CD8-positive, alpha-beta memory T cell (primary cell): ENCODE results near the gene CCDC28A. TPM values are rescaled to one million over a fixed set of nuclear protein-coding genes. Genes with fewer than 3 reads are reported as not detected.

ENCODE experiments used
- CTCF ChIA-PET: fragments of 350-600 bp; sonication (Branson Sonifier 250); formaldehyde crosslinking; loops from one replicate; lab custom pipeline; 2021; ENCODE audit warnings: antibody characterized with exemption; lab: Charles Lee
- POLR2A ChIA-PET: fragments of 350-600 bp; sonication (Branson Sonifier 250); formaldehyde crosslinking; loops from one replicate; lab custom pipeline; 2021; ENCODE audit warnings: antibody characterized with exemption; lab: Charles Lee
- DNase-seq, 5 donors: peaks; one replicate each; pipeline versions ENCODE4 v3.0.0 to v3.0.0-alpha.2; 2020 to 2022; ENCODE audit warnings: mixed read lengths in 1 of 5
- H3K27ac ChIP-seq: one replicate; pipeline ENCODE4 v1.7.0; 2013; ENCODE audit warnings: low read depth, mild to moderate bottlenecking, low read length, moderate library complexity
- H3K27me3 ChIP-seq: 2 replicates; pipeline ENCODE4 v1.7.0; 2013; ENCODE audit warnings: low read length, mild to moderate bottlenecking; ENCODE audit not compliant: insufficient read depth, poor library complexity, severe bottlenecking
- H3K36me3 ChIP-seq: 2 replicates; pipeline ENCODE4 v1.7.0; 2013; ENCODE audit warnings: mild to moderate bottlenecking, low read length, moderate library complexity; ENCODE audit not compliant: insufficient read depth
- H3K4me1 ChIP-seq: 2 replicates; pipeline ENCODE4 v1.7.0; 2013; ENCODE audit warnings: mild to moderate bottlenecking, low read length, moderate library complexity; ENCODE audit not compliant: insufficient read depth
- H3K4me3 ChIP-seq: 2 replicates; pipeline ENCODE4 v1.7.0; 2013; ENCODE audit warnings: mild to moderate bottlenecking, low read length
- H3K9me3 ChIP-seq: 2 replicates; pipeline ENCODE4 v1.7.0; 2013; ENCODE audit warnings: mild to moderate bottlenecking, low read length
- H3K27ac Mint-ChIP-seq, 8 donors: one replicate each; pipeline ENCODE4 v1.8.0; 2020 to 2021; ENCODE audit warnings: mixed read lengths in 8 of 8, mild to moderate bottlenecking in 6 of 8, inconsistent platforms in 3 of 8, moderate library complexity in 3 of 8
- H3K27me3 Mint-ChIP-seq, 2 donors: one replicate each; pipeline ENCODE4 v1.8.0; 2020 to 2021; ENCODE audit warnings: mixed read lengths in 2 of 2, mild to moderate bottlenecking in 1 of 2, moderate library complexity in 1 of 2
- H3K36me3 Mint-ChIP-seq, 3 donors: one replicate each; pipeline ENCODE4 v1.8.0; 2020 to 2021; ENCODE audit warnings: mixed read lengths in 3 of 3, inconsistent platforms in 1 of 3, mild to moderate bottlenecking in 1 of 3
- H3K4me1 Mint-ChIP-seq, 3 donors: one replicate each; pipeline ENCODE4 v1.8.0; 2020 to 2021; ENCODE audit warnings: mixed read lengths in 3 of 3, inconsistent platforms in 1 of 3, mild to moderate bottlenecking in 1 of 3
- H3K4me3 Mint-ChIP-seq, 7 donors: one replicate each; pipeline ENCODE4 v1.8.0; 2020 to 2021; ENCODE audit warnings: mixed read lengths in 7 of 7, mild to moderate bottlenecking in 6 of 7, moderate library complexity in 4 of 7, inconsistent platforms in 2 of 7
- H3K9me3 Mint-ChIP-seq, 5 donors: one replicate each; pipeline ENCODE4 v1.8.0; 2020 to 2022; ENCODE audit warnings: mixed read lengths in 5 of 5, mild to moderate bottlenecking in 3 of 5, moderate library complexity in 2 of 5, inconsistent platforms in 1 of 5
- polyA plus RNA-seq: library from polyadenylated mRNA; unstranded; fragments of 300-500 nt; fragmentation: Illumina TruSeq; gene quantifications from one replicate; pipeline ENCODE4 v1.2.3, GENCODE V29; 2021
- total RNA-seq, 2 experiments: library from RNA; stranded (reverse); gene quantifications; one replicate each; pipeline ENCODE4 v1.2.3, GENCODE V29; 2021

CCDC28A gene
- total and polyA plus RNA-seq, 3 experiments from 2014 or later, result 15.1 to 52.4 (median 16.1) TPM

DNA sequence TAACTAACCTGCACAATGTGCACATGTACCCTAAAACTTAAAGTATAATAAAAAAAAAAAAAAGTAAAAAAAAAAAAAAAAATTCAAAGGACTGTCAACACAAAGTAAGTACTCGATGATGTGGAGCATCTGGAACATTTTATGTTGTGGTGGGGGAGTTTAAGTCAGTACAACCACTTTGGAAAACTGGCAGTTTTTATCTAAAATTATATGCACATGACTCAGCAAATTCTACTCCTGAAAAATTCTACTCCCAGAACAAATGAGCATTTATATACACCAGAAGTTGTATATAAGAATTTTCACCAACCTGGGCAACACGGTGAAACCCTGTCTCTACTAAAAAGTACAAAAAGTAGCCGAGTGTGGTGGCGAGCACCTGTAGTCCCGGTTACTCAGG lies 36.9 kb upstream of the CCDC28A start:
- no peak overlapping the region for H3K27ac ChIP-seq
- no peaks in the 10 kb centered on the region for H3K36me3 ChIP-seq
- no peaks in the 10 kb centered on the region for H3K9me3 ChIP-seq
- peaks cover 0 to 18% (median 11%) of the 10 kb centered on the region in 5 donors for H3K9me3 Mint-ChIP-seq
- no peak overlapping the region for H3K4me3 Mint-ChIP-seq
- no peaks in the 10 kb centered on the region for H3K4me1 ChIP-seq
- no peak overlapping the region for H3K4me3 ChIP-seq
- peaks cover 4 to 5% of the 10 kb centered on the region in 2 donors for H3K27me3 Mint-ChIP-seq
- POLR2A ChIA-PET, result no interaction called here
- no peaks in the 10 kb centered on the region for H3K27me3 ChIP-seq
- H3K36me3 Mint-ChIP-seq, result peaks cover 0 to 25% (median 3%) of the 10 kb centered on the region in 3 donors
- no peak for DNase-seq
- CTCF ChIA-PET, result no interaction called here
- H3K4me1 Mint-ChIP-seq, result no peaks in the 10 kb centered on the region
- no peak overlapping the region for H3K27ac Mint-ChIP-seq

DNA sequence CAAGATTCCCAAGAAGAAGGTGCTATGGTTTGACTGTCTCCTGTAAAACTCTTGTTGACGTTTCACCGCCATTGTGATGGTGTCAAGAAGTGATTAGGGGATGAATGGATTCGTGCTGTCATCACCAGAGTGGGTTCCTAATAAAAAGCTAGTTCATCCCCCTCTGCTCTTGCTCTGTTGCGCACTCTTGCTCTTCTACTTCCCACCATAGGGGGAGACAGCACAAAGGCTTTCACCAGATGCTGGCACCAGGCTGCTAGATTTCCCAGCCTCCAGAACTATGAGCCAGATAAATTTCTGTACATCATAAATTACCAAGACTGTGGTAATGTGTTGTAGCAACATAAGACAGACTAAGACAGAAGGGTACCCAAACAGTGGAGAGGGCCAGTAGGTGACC lies 21.6 kb upstream of the CCDC28A start:
- no peak for DNase-seq
- no peaks in the 10 kb centered on the region for H3K4me1 ChIP-seq
- Mint-ChIP-seq H3K27ac (no peak overlapping the region), H3K27me3 (peaks cover 0 to 2% of the 10 kb centered on the region in 2 donors), H3K9me3 (no peaks in the 10 kb centered on the region), H3K4me1 (no peaks in the 10 kb centered on the region), H3K36me3 (peaks cover 0 to 1% (median 0%) of the 10 kb centered on the region in 3 donors), H3K4me3 (no peak overlapping the region)
- POLR2A ChIA-PET, result no interaction called here
- no peak overlapping the region for H3K27ac ChIP-seq
- H3K27me3 ChIP-seq, result no peaks in the 10 kb centered on the region
- no peaks in the 10 kb centered on the region for H3K9me3 ChIP-seq
- H3K36me3 ChIP-seq, result no peaks in the 10 kb centered on the region
- CTCF ChIA-PET, result no interaction called here
- no peak overlapping the region for H3K4me3 ChIP-seq

DNA sequence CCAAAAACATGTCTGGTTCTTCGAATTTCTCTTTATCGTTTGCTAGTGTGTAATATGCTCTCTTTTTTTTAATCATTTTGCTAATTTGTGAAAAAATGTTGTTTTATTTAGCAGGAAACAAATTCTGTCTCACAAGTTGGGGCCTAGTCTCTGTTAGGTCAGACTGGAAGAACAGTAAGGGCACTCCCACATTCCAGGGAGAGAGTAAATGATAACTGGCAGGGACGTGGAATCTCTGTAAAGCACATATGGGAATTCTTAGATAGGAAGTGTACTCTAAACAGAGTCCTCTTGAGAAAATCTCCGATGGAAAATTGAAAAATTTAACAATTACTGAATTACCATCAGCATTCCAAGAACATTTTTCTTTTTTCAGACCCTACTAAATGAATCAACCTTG lies 16.4 kb upstream of the CCDC28A start:
- Mint-ChIP-seq H3K4me3 (no peak overlapping the region), H3K27me3 (peaks cover 0 to 2% of the 10 kb centered on the region in 2 donors), H3K9me3 (no peaks in the 10 kb centered on the region), H3K27ac (no peak overlapping the region), H3K4me1 (no peaks in the 10 kb centered on the region), H3K36me3 (no peaks in the 10 kb centered on the region)
- POLR2A ChIA-PET, result no interaction called here
- no peaks in the 10 kb centered on the region for H3K27me3 ChIP-seq
- H3K27ac ChIP-seq, result no peak overlapping the region
- no peaks in the 10 kb centered on the region for H3K36me3 ChIP-seq
- no peak for DNase-seq
- H3K4me1 ChIP-seq, result no peaks in the 10 kb centered on the region
- no peaks in the 10 kb centered on the region for H3K9me3 ChIP-seq
- CTCF ChIA-PET, result no interaction called here
- no peak overlapping the region for H3K4me3 ChIP-seq

DNA sequence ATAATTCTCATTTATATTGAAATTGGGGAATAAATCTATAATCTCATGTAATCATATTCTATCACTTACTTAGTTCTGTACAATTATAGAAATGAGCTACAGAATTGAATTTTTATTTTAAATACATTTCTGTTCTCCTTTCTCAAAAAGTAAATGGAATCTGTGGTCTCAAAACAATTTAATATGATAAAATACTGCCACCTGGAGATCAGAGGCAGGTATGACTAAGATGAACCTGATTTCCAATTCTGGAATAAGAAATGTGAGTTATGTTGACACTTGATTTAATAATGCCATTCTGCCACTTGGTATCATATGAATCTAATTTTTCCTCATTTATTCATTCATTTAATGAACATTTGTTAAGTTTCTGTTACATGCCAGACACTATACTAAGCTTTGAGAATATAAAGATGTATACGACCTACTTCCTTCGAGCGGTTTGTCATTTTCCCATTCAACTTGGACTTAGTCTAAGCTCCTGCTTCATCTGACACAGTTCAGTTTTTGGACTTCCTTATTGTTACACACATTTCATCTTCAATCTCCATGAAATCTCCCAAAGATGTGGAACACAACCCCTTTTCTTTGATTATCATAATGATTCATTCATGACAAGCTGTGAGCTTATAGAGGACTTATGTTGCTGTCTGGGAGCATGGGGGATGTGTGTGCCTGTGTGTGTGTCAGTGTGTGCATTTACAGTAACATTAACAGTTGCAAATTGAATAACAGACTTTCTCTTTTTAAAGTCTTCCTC lies 7.5 kb upstream of the CCDC28A start:
- H3K27me3 ChIP-seq, result no peaks in the 10 kb centered on the region
- no peak overlapping the region for H3K27ac ChIP-seq
- POLR2A ChIA-PET, result no interaction called here
- no peaks in the 10 kb centered on the region for H3K36me3 Mint-ChIP-seq
- no peak overlapping the region for H3K4me3 Mint-ChIP-seq
- peak in 2 of 5 donors; percentile 17 to 19 for DNase-seq
- CTCF ChIA-PET, result interaction anchor here (0.9 to 5.3 kb wide), 10 partner anchors 8 to 658 kb away, joined by 3 to 21 read pairs (median 6); no protein-coding TSS in a partner anchor
- no peak overlapping the region for H3K4me3 ChIP-seq
- no peaks in the 10 kb centered on the region for H3K4me1 ChIP-seq
- peak overlapping the region in 1 of 8 donors; percentile 20 for H3K27ac Mint-ChIP-seq
- H3K9me3 Mint-ChIP-seq, result no peaks in the 10 kb centered on the region
- no peaks in the 10 kb centered on the region for H3K9me3 ChIP-seq
- H3K27me3 Mint-ChIP-seq, result peaks cover 0 to 3% of the 10 kb centered on the region in 2 donors
- H3K36me3 ChIP-seq, result no peaks in the 10 kb centered on the region
- no peaks in the 10 kb centered on the region for H3K4me1 Mint-ChIP-seq

DNA sequence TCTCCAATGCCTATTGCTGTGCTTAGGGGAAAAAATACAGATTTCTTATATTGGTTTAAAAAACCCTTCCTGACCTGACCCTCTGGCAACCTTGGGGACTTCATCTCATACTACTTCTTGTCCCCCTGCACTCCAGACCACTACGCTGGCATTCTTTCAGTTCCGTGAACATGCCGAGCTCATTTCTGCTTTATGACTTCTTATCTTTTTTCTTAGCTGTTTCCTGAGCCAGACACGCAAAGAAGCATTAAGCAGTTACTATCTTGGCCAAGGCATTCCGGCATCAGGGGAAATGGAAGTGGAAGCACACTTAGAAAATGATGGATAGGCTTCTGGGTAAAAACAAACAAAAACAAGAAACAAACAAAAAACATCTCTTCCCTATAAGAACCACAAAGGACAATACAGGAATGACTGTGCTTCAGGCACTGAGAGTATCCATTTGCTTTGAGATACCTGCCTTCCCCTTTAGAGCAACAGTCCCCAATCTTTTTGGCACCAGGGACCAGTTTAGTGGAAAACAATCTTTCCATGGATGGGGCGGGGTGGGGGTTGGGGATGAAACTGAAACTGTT lies 4.4 kb upstream of the CCDC28A start:
- H3K36me3 Mint-ChIP-seq, result peaks cover 0 to 8% (median 0%) of the 10 kb centered on the region in 3 donors
- no peak overlapping the region for H3K4me3 Mint-ChIP-seq
- no peak overlapping the region for H3K27ac ChIP-seq
- H3K9me3 ChIP-seq, result no peaks in the 10 kb centered on the region
- POLR2A ChIA-PET, result no interaction called here
- DNase-seq, result no peak
- H3K9me3 Mint-ChIP-seq, result no peaks in the 10 kb centered on the region
- H3K27me3 Mint-ChIP-seq, result peaks cover 0 to 5% of the 10 kb centered on the region in 2 donors
- H3K27me3 ChIP-seq, result no peaks in the 10 kb centered on the region
- no peak overlapping the region for H3K27ac Mint-ChIP-seq
- H3K4me1 Mint-ChIP-seq, result peaks cover 15 to 19% (median 17%) of the 10 kb centered on the region in 3 donors
- H3K4me3 ChIP-seq, result no peak overlapping the region
- CTCF ChIA-PET, result interaction anchor here (2.2 kb wide), 1 partner anchor 180 kb away, joined by 9 read pairs; no protein-coding TSS in a partner anchor
- H3K4me1 ChIP-seq, result peaks cover 9% of the 10 kb centered on the region
- no peaks in the 10 kb centered on the region for H3K36me3 ChIP-seq

DNA sequence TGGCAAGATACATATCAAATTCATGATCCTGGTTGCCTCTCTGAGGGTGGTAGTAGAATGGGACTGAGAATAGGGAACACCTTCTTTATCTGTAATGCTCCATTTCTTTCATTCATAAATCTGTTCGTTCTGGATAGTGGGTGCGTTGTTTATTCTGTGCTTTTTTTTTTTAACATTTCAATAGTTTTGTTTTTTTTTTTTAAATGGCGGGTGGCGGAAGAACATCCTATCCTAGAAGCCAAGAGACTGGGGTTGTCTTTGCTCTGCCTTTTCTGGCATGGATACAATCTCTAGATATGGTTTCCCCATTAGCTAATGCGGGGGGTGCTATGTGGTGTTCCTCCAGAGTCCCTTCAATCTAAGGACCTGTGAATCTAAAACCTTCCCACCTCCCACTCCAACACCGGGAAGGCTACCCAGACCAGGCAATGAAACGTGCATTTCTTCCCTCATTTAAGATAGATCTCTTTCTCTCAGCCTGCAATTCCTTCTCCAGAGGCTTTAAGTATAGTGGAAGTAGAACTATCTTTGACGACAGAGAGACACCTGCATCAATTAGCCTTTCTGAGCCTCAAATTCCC lies 883 bp upstream of the CCDC28A start:
- H3K9me3 ChIP-seq, result no peaks in the 10 kb centered on the region
- Mint-ChIP-seq H3K4me1 (peaks cover 28 to 39% (median 38%) of the 10 kb centered on the region in 3 donors), H3K27me3 (peaks cover 0 to 3% of the 10 kb centered on the region in 2 donors), H3K9me3 (no peaks in the 10 kb centered on the region), H3K4me3 (peak overlapping the region; percentile 95 to 100 (median 99)), H3K27ac (peak overlapping the region; percentile 95 to 100 (median 100)), H3K36me3 (peaks cover 0 to 25% (median 6%) of the 10 kb centered on the region in 3 donors)
- H3K4me3 ChIP-seq, result peak overlapping the region; percentile 99
- H3K27me3 ChIP-seq, result no peaks in the 10 kb centered on the region
- H3K27ac ChIP-seq, result peak overlapping the region; percentile 97
- H3K4me1 ChIP-seq, result peaks cover 13% of the 10 kb centered on the region
- CTCF ChIA-PET, result interaction anchor here (0.6 kb wide), 1 partner anchor 616 kb away, joined by 3 read pairs; no protein-coding TSS in a partner anchor
- no peak for DNase-seq
- H3K36me3 ChIP-seq, result no peaks in the 10 kb centered on the region
- POLR2A ChIA-PET, result interaction anchor here (0.7 to 1.7 kb wide), 3 partner anchors 15 to 602 kb away, joined by 3 to 10 read pairs (median 4); partner anchors contain the start of gene CITED2

DNA sequence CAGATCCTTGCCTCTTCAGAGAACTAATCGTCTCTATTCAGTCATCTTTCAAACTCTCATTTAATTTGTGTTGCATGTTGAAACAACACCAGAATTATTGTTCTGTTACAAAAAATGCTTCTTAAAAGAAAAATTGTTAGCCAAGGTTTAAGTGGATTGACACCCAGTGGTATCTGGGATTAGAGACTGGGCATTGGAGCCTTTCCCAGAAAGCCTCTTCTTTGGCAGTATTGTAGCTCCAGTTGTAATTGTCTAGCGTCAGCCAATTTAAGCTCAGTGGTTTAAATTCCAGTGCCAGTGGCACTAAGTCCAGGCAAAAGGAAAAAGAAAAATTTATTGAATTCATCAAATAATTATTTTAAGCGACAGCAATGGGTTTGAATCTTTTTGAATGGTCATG lies 801 bp downstream of the CCDC28A start:
- Histone ChIP-seq H3K27ac (peak overlapping the region; percentile 97), H3K4me1 (peaks cover 13% of the 10 kb centered on the region), H3K36me3 (no peaks in the 10 kb centered on the region), H3K9me3 (no peaks in the 10 kb centered on the region), H3K27me3 (no peaks in the 10 kb centered on the region), H3K4me3 (peak overlapping the region; percentile 99)
- Mint-ChIP-seq H3K27me3 (peaks cover 0 to 3% of the 10 kb centered on the region in 2 donors), H3K4me1 (peaks cover 37 to 50% (median 50%) of the 10 kb centered on the region in 3 donors), H3K27ac (peak overlapping the region; percentile 95 to 100 (median 100)), H3K9me3 (no peaks in the 10 kb centered on the region), H3K4me3 (peak overlapping the region; percentile 95 to 100 (median 99)), H3K36me3 (peaks cover 0 to 37% (median 10%) of the 10 kb centered on the region in 3 donors)
- POLR2A ChIA-PET, result interaction anchor here (1.7 kb wide), 1 partner anchor 600 kb away, joined by 10 read pairs; the partner anchor contains the start of gene CITED2
- CTCF ChIA-PET, result no interaction called here
- no peak for DNase-seq
